Measurements from ENCODE around the gene PGF. TPM values are rescaled to one million over a fixed set of nuclear protein-coding genes. Genes with fewer than 3 reads are reported as not detected.

Gene PGF
- total RNA-seq, 5 donors from 2014 or later (not counting 1 experiment from before 2014, with no cell fraction given) = 0.09 to 0.29 TPM; not detected in 3

- H3K27ac Mint-ChIP-seq = no peak overlapping the region
- POLR2A ChIA-PET = interaction anchor here in 1 of 2 donors (0.5 kb wide), 1 partner anchor 1448 kb away, joined by 4 read pairs; no protein-coding TSS in a partner anchor
- Histone ChIP-seq H3K27me3 (replicated peaks in 1 of 2; ENCODE audit: control insufficient read depth in 2 of 2, extremely low read depth in 1 of 2, insufficient read depth in 2 of 2, low read length in 1 of 2) (no peaks in the 10 kb centered on the region), H3K27ac (ENCODE audit: low read length) (no peak overlapping the region), H3K36me3 (ENCODE audit: control insufficient read depth in 2 of 2, extremely low read depth in 1 of 2, insufficient read depth in 1 of 2, low read length in 1 of 2) (peaks cover 3 to 24% of the 10 kb centered on the region in 2 donors), H3K4me3 (ENCODE audit: control insufficient read depth in 1 of 2, extremely low read depth in 1 of 2, low read length in 1 of 2) (no peak overlapping the region), H3K4me1 (ENCODE audit: control insufficient read depth in 1 of 2, extremely low read depth in 1 of 2, insufficient read depth in 2 of 2, low read length in 2 of 2) (peaks cover 0 to 17% of the 10 kb centered on the region in 2 experiments), H3K9me3 (no peaks in the 10 kb centered on the region)
- H3K36me3 Mint-ChIP-seq = peaks cover 4% of the 10 kb centered on the region
- no peak for ATAC-seq (replicated peaks in 1 of 4)
- WGBS (ENCODE audit: insufficient coverage) = 90% methylated on average over 4 of the region's 6 CpGs
- no peaks in the 10 kb centered on the region for H3K9me3 Mint-ChIP-seq
- H3K4me1 Mint-ChIP-seq = peaks cover 0 to 11% (median 11%) of the 10 kb centered on the region in 3 donors
- CTCF ChIA-PET = interaction anchor here (0.6 to 6.8 kb wide), 4 partner anchors 25 to 738 kb away, joined by 3 to 166 read pairs (median 41); no protein-coding TSS in a partner anchor
- no peak for DNase-seq
- H3K27me3 Mint-ChIP-seq = no peaks in the 10 kb centered on the region
- no peak overlapping the region for H3K4me3 Mint-ChIP-seq
Observed at GRCh38 chr14:74907744-74908143, 47.7 kb downstream of the PGF start.

- H3K9me3 ChIP-seq = no peaks in the 10 kb centered on the region
- peaks cover 0 to 17% of the 10 kb centered on the region in 2 experiments for H3K4me1 ChIP-seq (ENCODE audit: control insufficient read depth in 1 of 2, extremely low read depth in 1 of 2, insufficient read depth in 2 of 2, low read length in 2 of 2)
- H3K27ac Mint-ChIP-seq = no peak overlapping the region
- peak in 1 of 4 experiments; percentile 30 for ATAC-seq (replicated peaks in 1 of 4)
- no peak overlapping the region for H3K4me3 Mint-ChIP-seq
- H3K36me3 ChIP-seq (ENCODE audit: control insufficient read depth in 2 of 2, extremely low read depth in 1 of 2, insufficient read depth in 1 of 2, low read length in 1 of 2) = peaks cover 3 to 32% of the 10 kb centered on the region in 2 donors
- no peaks in the 10 kb centered on the region for H3K27me3 ChIP-seq (replicated peaks in 1 of 2; ENCODE audit: control insufficient read depth in 2 of 2, extremely low read depth in 1 of 2, insufficient read depth in 2 of 2, low read length in 1 of 2)
- POLR2A ChIA-PET = no interaction called here
- 79% methylated on average over 5 of the region's 12 CpGs for WGBS (ENCODE audit: insufficient coverage)
- no peaks in the 10 kb centered on the region for H3K27me3 Mint-ChIP-seq
- no peak overlapping the region for H3K4me3 ChIP-seq (ENCODE audit: control insufficient read depth in 1 of 2, extremely low read depth in 1 of 2, low read length in 1 of 2)
- CTCF ChIA-PET = interaction anchor here (0.6 to 6.8 kb wide), 5 partner anchors 22 to 739 kb away, joined by 3 to 166 read pairs (median 3); no protein-coding TSS in a partner anchor
- no peaks in the 10 kb centered on the region for H3K9me3 Mint-ChIP-seq
- H3K36me3 Mint-ChIP-seq = peaks cover 11% of the 10 kb centered on the region
- DNase-seq = no peak
- H3K27ac ChIP-seq (ENCODE audit: low read length) = no peak overlapping the region
- H3K4me1 Mint-ChIP-seq = peaks cover 0 to 11% (median 11%) of the 10 kb centered on the region in 3 donors
Observed at GRCh38 chr14:74906925-74907521, 48.4 kb downstream of the PGF start.

GRCh38 chr14:74905595-74906142 is 49.7 kb downstream of the PGF start:
- 61% methylated on average over 12 of the region's 14 CpGs for WGBS (ENCODE audit: insufficient coverage)
- peaks cover 10 to 45% of the 10 kb centered on the region in 2 donors for H3K36me3 ChIP-seq (ENCODE audit: control insufficient read depth in 2 of 2, extremely low read depth in 1 of 2, insufficient read depth in 1 of 2, low read length in 1 of 2)
- H3K9me3 ChIP-seq = no peaks in the 10 kb centered on the region
- Mint-ChIP-seq H3K27me3 (no peaks in the 10 kb centered on the region), H3K27ac (peak overlapping the region; percentile 55 to 70), H3K9me3 (no peaks in the 10 kb centered on the region), H3K4me1 (peaks cover 0 to 11% (median 11%) of the 10 kb centered on the region in 3 donors), H3K36me3 (peaks cover 18% of the 10 kb centered on the region), H3K4me3 (no peak overlapping the region)
- DNase-seq (peak; percentile 31 to 87 (median 74)), ATAC-seq (replicated peaks in 1 of 4) (peak; percentile 69 to 74 (median 72))
- peaks cover 0 to 17% of the 10 kb centered on the region in 2 experiments for H3K4me1 ChIP-seq (ENCODE audit: control insufficient read depth in 1 of 2, extremely low read depth in 1 of 2, insufficient read depth in 2 of 2, low read length in 2 of 2)
- ChIA-PET POLR2A (interaction anchor here (0.7 to 1.5 kb wide), 3 partner anchors 24 to 51 kb away, joined by 3 to 6 read pairs (median 4); partner anchors contain the start of gene DLST (in 1 of the 2)), CTCF (interaction anchor here (0.6 to 6.8 kb wide), 25 partner anchors 9 to 491 kb away, joined by 3 to 166 read pairs (median 6); partner anchors contain the start of genes DLST (in 1 of the 2), PROX2 (in 1 of the 2) and RPS6KL1 (in 1 of the 2))
- H3K27me3 ChIP-seq (replicated peaks in 1 of 2; ENCODE audit: control insufficient read depth in 2 of 2, extremely low read depth in 1 of 2, insufficient read depth in 2 of 2, low read length in 1 of 2) = no peaks in the 10 kb centered on the region
- peak overlapping the region; percentile 8 for H3K27ac ChIP-seq (ENCODE audit: low read length)
- H3K4me3 ChIP-seq (ENCODE audit: control insufficient read depth in 1 of 2, extremely low read depth in 1 of 2, low read length in 1 of 2) = no peak overlapping the region

- no peaks in the 10 kb centered on the region for H3K9me3 ChIP-seq
- Mint-ChIP-seq H3K4me3 (no peak overlapping the region), H3K4me1 (peaks cover 0 to 11% (median 11%) of the 10 kb centered on the region in 3 donors), H3K36me3 (peaks cover 25% of the 10 kb centered on the region), H3K27ac (peak overlapping the region; percentile 61 to 75), H3K9me3 (no peaks in the 10 kb centered on the region), H3K27me3 (no peaks in the 10 kb centered on the region)
- peaks cover 0 to 17% of the 10 kb centered on the region in 2 experiments for H3K4me1 ChIP-seq (ENCODE audit: control insufficient read depth in 1 of 2, extremely low read depth in 1 of 2, insufficient read depth in 2 of 2, low read length in 2 of 2)
- H3K36me3 ChIP-seq (ENCODE audit: control insufficient read depth in 2 of 2, extremely low read depth in 1 of 2, insufficient read depth in 1 of 2, low read length in 1 of 2) = peaks cover 11 to 53% of the 10 kb centered on the region in 2 donors
- no peaks in the 10 kb centered on the region for H3K27me3 ChIP-seq (replicated peaks in 1 of 2; ENCODE audit: control insufficient read depth in 2 of 2, extremely low read depth in 1 of 2, insufficient read depth in 2 of 2, low read length in 1 of 2)
- no peak overlapping the region for H3K4me3 ChIP-seq (ENCODE audit: control insufficient read depth in 1 of 2, extremely low read depth in 1 of 2, low read length in 1 of 2)
- 100% methylated on average over 3 of the region's 6 CpGs for WGBS (ENCODE audit: insufficient coverage)
- ChIA-PET CTCF (interaction anchor here (0.6 to 6.8 kb wide), 22 partner anchors 8 to 491 kb away, joined by 3 to 166 read pairs (median 7); partner anchors contain the start of genes DLST (in 1 of the 2), LTBP2 (in 1 of the 2), PROX2 (in 1 of the 2) and RPS6KL1 (in 1 of the 2)), POLR2A (interaction anchor here (0.7 to 1.5 kb wide), 4 partner anchors 23 to 50 kb away, joined by 3 to 6 read pairs (median 4); partner anchors contain the start of gene DLST (in 1 of the 2))
- H3K27ac ChIP-seq (ENCODE audit: low read length) = no peak overlapping the region
- DNase-seq (no peak), ATAC-seq (replicated peaks in 1 of 4) (peak in 1 of 4 experiments; percentile 3)
Observed at GRCh38 chr14:74904635-74905503, 50.5 kb downstream of the PGF start.

GRCh38 chr14:74902941-74903705 is 52.3 kb downstream of the PGF start:
- DNase-seq = no peak
- Histone ChIP-seq H3K4me1 (ENCODE audit: control insufficient read depth in 1 of 2, extremely low read depth in 1 of 2, insufficient read depth in 2 of 2, low read length in 2 of 2) (peaks cover 0 to 17% of the 10 kb centered on the region in 2 experiments), H3K36me3 (ENCODE audit: control insufficient read depth in 2 of 2, extremely low read depth in 1 of 2, insufficient read depth in 1 of 2, low read length in 1 of 2) (peaks cover 15 to 71% of the 10 kb centered on the region in 2 donors), H3K27ac (ENCODE audit: low read length) (no peak overlapping the region), H3K9me3 (no peaks in the 10 kb centered on the region), H3K4me3 (ENCODE audit: control insufficient read depth in 1 of 2, extremely low read depth in 1 of 2, low read length in 1 of 2) (no peak overlapping the region), H3K27me3 (replicated peaks in 1 of 2; ENCODE audit: control insufficient read depth in 2 of 2, extremely low read depth in 1 of 2, insufficient read depth in 2 of 2, low read length in 1 of 2) (no peaks in the 10 kb centered on the region)
- Mint-ChIP-seq H3K36me3 (peaks cover 42% of the 10 kb centered on the region), H3K9me3 (no peaks in the 10 kb centered on the region), H3K27me3 (no peaks in the 10 kb centered on the region), H3K4me1 (peaks cover 0 to 11% (median 11%) of the 10 kb centered on the region in 3 donors), H3K4me3 (no peak overlapping the region), H3K27ac (peak overlapping the region; percentile 52 to 66)
- ATAC-seq (replicated peaks in 1 of 4) = no peak
- CTCF ChIA-PET = interaction anchor here in 1 of 2 donors (6.8 kb wide), 1 partner anchor 44 kb away, joined by 166 read pairs; no protein-coding TSS in a partner anchor
- POLR2A ChIA-PET = interaction anchor here in 1 of 2 donors (0.6 kb wide), 1 partner anchor 405 kb away, joined by 4 read pairs; no protein-coding TSS in a partner anchor
- WGBS (ENCODE audit: insufficient coverage) = 89% methylated on average over 3 of the region's 10 CpGs

Data from T-cell (primary cell).